ENCODE data around the gene R3HDM2.

GRCh38 chr12:57428965-57429364 is 1.9 kb downstream of the R3HDM2 start:
- TF ChIP-seq POLR2A (IDR thresholded peaks at IDR 0.05) (no peak), CTCF (IDR thresholded peaks at IDR 0.05) (no peak)

Measured in breast epithelium (tissue), 3 donors.